Measurements from ENCODE around the gene GRB10.

GRCh38 chr7:50699143-50699542, 83.6 kb downstream of the GRB10 start:
- TF ChIP-seq CTCF (IDR thresholded peaks at IDR 0.05) (no peak), POLR2AphosphoS5 (IDR thresholded peaks at IDR 0.05) (no peak)

Data from gastroesophageal sphincter (tissue), 3 donors.